ENCODE results near the gene RBP4. TPM values are rescaled to one million over a fixed set of nuclear protein-coding genes. Genes with fewer than 3 reads are reported as not detected.
A peak's percentile ranks its signal among the peaks of the same experiment; 100 is the strongest.

RBP4 gene
- polyA plus RNA-seq, 3 donors: 0.25 to 0.64 TPM; not detected in 1

DNA sequence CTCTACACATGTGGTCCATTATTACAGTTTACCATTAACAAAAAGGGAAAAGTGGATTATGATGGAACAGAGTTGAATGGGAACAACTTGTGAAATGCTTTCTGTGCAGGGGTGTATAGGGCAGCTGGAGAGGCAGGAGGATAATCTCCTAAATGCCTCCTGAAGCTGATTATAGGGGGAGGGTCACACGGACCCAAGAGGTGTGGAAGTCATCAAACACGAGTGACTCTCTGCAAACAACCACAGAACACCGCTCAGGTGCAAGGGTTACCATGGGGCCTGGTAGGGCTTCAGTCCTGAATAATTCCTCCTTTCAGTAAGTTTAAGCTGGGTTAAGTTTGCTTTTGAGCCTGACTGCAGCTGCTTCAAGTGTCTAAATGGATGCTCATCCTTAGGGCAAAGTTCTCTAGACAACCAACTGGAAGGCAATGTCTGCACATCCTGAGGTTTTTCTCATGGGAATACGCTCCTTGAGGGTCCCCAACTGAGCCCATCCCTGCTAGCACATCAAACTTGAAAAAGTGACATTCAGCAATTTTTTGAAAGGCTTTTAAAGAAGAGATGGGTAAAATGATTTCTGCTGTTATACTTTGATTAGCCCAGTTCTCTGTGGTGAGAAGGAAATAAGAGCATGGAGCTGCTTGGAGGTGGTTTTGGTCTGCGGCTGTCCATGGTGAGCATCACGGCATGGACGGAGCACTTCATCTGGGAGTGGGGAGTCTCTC is 13.2 kb upstream of the RBP4 start:
- Mint-ChIP-seq H3K4me3 (no peak overlapping the region), H3K27me3 (ENCODE audit: low read depth in 3 of 3) (peaks cover 1 to 2% (median 1%) of the 10 kb centered on the region in 3 donors), H3K27ac (peak overlapping the region in 2 of 7 donors; percentile 10 to 69), H3K4me1 (peaks cover 55% of the 10 kb centered on the region), H3K9me3 (no peaks in the 10 kb centered on the region), H3K36me3 (no peaks in the 10 kb centered on the region)
- no peaks in the 10 kb centered on the region for H3K27me3 ChIP-seq (ENCODE audit: control insufficient read depth in 2 of 2, insufficient read depth in 2 of 2, low read length in 2 of 2)
- WGBS (ENCODE audit: insufficient coverage): 97% methylated on average over 4 of the region's 7 CpGs
- no peak overlapping the region for H3K4me3 ChIP-seq (replicated peaks in 1 of 3; ENCODE audit: low read depth in 2 of 3, low read length in 3 of 3)
- H3K79me2 ChIP-seq (ENCODE audit: insufficient read depth, low read length): no peaks in the 10 kb centered on the region
- TF ChIP-seq CTCF (IDR thresholded peaks at IDR 0.05): no peak
- no peak overlapping the region for H3K4me2 ChIP-seq (replicated peaks; ENCODE audit: extremely low read depth, low read length, poor library complexity, severe bottlenecking)
- H4K20me1 ChIP-seq (ENCODE audit: insufficient read depth, low read length): no peaks in the 10 kb centered on the region
- intact Hi-C loops (cut with micrococcal nuclease): no loop called here
- H3K27ac ChIP-seq (ENCODE audit: low read depth in 1 of 2, low read length in 2 of 2): no peak overlapping the region
- H3K4me1 ChIP-seq (ENCODE audit: control insufficient read depth in 1 of 2, insufficient read depth in 2 of 2, low read length in 2 of 2): peaks cover 38 to 53% of the 10 kb centered on the region in 2 donors
- no peak overlapping the region for H2AFZ ChIP-seq (ENCODE audit: insufficient read depth, low read depth, low read length, poor library complexity, severe bottlenecking)
- H3K9ac ChIP-seq (ENCODE audit: insufficient read depth, low read length, poor library complexity, severe bottlenecking): no peak overlapping the region
- no peak for DNase-seq
- H3K36me3 ChIP-seq (replicated peaks in 1 of 2; ENCODE audit: control insufficient read depth in 1 of 2, insufficient read depth in 2 of 2, low read length in 2 of 2): no peaks in the 10 kb centered on the region
- H3K9me3 ChIP-seq (replicated peaks in 1 of 2; ENCODE audit: control insufficient read depth in 1 of 2, insufficient read depth in 1 of 2, low read length in 2 of 2): no peaks in the 10 kb centered on the region

DNA sequence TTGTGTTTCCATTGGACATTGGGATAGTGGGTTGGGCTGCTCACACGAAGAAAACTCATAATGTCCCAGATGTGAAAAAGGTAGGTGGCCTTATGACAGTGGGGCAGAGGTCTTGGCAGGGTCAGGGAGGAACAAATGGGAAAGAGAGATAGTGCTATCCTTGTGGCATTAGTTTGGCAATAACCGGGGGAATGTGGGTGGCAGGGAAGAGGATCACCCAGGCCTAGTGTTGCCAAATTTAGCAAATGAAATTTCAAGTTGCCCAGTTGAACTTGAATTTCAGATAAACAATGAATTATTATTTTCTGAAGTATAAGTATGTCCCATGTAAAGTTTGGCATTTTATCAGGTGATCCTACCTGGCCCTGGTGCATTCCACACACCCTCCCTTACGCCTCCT is 12.1 kb upstream of the RBP4 start:
- H3K4me3 ChIP-seq (replicated peaks in 1 of 3; ENCODE audit: low read depth in 2 of 3, low read length in 3 of 3): no peak overlapping the region
- no peaks in the 10 kb centered on the region for H3K36me3 ChIP-seq (replicated peaks in 1 of 2; ENCODE audit: control insufficient read depth in 1 of 2, insufficient read depth in 2 of 2, low read length in 2 of 2)
- H3K4me2 ChIP-seq (replicated peaks; ENCODE audit: extremely low read depth, low read length, poor library complexity, severe bottlenecking): no peak overlapping the region
- DNase-seq: no peak
- H2AFZ ChIP-seq (ENCODE audit: insufficient read depth, low read depth, low read length, poor library complexity, severe bottlenecking): no peak overlapping the region
- H3K27ac ChIP-seq (ENCODE audit: low read depth in 1 of 2, low read length in 2 of 2): no peak overlapping the region
- Mint-ChIP-seq H3K27ac (no peak overlapping the region), H3K4me1 (peaks cover 52% of the 10 kb centered on the region), H3K27me3 (ENCODE audit: low read depth in 3 of 3) (peaks cover 1 to 2% (median 1%) of the 10 kb centered on the region in 3 donors), H3K9me3 (no peaks in the 10 kb centered on the region), H3K36me3 (no peaks in the 10 kb centered on the region), H3K4me3 (no peak overlapping the region)
- no peaks in the 10 kb centered on the region for H3K9me3 ChIP-seq (replicated peaks in 1 of 2; ENCODE audit: control insufficient read depth in 1 of 2, insufficient read depth in 1 of 2, low read length in 2 of 2)
- H3K4me1 ChIP-seq (ENCODE audit: control insufficient read depth in 1 of 2, insufficient read depth in 2 of 2, low read length in 2 of 2): peaks cover 38 to 51% of the 10 kb centered on the region in 2 donors
- no peaks in the 10 kb centered on the region for H3K27me3 ChIP-seq (ENCODE audit: control insufficient read depth in 2 of 2, insufficient read depth in 2 of 2, low read length in 2 of 2)
- 93% methylated on average over 2 of the region's 3 CpGs for WGBS (ENCODE audit: insufficient coverage)
- H3K79me2 ChIP-seq (ENCODE audit: insufficient read depth, low read length): no peaks in the 10 kb centered on the region
- no peaks in the 10 kb centered on the region for H4K20me1 ChIP-seq (ENCODE audit: insufficient read depth, low read length)
- intact Hi-C loops (cut with micrococcal nuclease): no loop called here
- TF ChIP-seq CTCF (IDR thresholded peaks at IDR 0.05): no peak
- no peak overlapping the region for H3K9ac ChIP-seq (ENCODE audit: insufficient read depth, low read length, poor library complexity, severe bottlenecking)
